Bone marrow (tissue), 2 donors: Measurements from ENCODE around the gene CXorf49B.
"Not testable (repeated sequence)": the region's sequence is repeated elsewhere in the genome, so short reads cannot be mapped to it uniquely, and the experiment has no call there.

Source experiments
- DNase-seq, 2 donors: peaks; one replicate each; lab custom pipeline; 2025; lab: John Stamatoyannopoulos, UW

The CXorf49B gene

DNA sequence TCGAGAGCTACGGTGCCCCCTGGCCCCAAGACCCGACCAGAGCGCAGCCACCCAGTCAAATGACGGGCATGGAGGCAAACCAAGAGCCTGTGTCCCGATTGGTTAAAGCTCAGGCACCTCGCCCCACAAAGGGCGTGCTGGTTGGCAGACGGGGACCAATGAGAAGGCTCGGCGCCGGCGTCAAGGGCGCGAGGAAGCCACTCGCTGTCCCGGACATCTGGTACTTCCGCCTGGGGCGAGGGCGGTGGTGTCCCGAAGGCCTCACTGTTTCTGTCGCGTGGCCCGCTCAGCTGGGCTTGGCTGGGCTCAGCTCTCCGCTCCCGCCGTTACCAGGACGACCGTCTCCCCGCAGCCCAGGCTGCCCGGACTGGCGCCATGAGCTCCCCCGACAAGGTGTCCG, at the start of gene CXorf49B:
Gene CXorf49B, plus strand, starts transcription at position 301 of the 400 bp plus-strand sequence. Its CDS starts 75 bp downstream, at position 376.
- not testable (repeated sequence) for DNase-seq

DNA sequence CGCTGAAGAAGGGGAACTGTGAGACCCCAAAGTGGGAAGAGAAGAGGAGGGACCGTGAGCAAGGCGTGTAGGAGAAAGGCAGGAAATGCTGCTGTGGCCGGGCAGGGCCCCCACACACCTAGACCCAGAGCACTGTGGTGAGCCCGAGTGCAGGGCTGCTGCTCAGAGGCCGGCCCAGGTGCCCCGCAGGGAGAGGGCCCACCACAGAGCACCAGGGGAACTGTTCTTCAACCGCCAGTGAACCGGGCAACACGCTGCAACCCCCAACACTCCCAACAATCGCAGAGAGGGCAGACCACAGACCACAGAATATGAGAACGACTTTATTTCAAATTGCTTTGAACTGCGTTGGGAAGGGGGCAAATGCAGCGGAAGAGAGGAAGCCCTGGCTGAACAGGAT, 49.1 kb upstream of the CXorf49B start:
- not testable (repeated sequence) for DNase-seq

DNA sequence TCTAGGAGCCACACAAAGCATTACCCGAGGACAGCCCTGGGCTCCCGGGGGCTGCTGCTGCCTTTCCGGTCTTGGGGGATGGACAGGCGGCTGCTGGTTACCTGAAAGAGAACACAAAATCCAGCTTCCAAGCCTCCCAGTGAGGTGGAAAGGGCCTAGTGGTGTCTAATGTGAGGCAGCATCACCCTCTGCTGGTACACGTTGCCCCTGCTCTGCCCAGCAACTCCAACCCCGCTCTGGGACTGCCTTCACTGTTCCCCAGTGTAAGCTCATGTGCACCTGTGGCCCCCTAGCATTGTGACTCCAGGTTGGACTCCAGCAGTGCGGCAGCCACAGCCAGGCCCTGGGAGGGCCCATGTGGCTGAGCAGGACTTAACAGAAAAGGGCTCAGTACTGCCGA, 47.6 kb upstream of the CXorf49B start:
- not testable (repeated sequence) for DNase-seq

DNA sequence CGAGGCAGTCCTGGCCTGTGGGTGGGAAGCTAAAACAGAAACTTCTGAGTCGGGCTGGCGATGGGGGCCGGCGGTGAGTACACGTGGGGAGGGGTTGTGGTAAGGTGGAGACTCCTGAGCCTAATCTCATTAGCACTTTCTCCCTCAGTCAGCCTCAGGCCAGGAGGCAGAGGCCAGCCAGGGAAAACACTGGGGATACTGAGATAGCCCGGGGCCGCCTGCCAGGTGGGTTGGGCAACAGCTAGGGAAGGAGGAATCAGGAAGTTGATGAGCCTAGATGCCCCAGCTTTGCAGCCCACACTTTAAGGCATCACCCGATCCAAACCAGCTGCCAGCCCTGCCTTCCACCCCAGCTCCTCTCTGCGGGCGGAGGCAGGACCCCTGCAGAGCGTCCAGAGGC, 46.8 kb upstream of the CXorf49B start:
- DNase-seq = not testable (repeated sequence)

DNA sequence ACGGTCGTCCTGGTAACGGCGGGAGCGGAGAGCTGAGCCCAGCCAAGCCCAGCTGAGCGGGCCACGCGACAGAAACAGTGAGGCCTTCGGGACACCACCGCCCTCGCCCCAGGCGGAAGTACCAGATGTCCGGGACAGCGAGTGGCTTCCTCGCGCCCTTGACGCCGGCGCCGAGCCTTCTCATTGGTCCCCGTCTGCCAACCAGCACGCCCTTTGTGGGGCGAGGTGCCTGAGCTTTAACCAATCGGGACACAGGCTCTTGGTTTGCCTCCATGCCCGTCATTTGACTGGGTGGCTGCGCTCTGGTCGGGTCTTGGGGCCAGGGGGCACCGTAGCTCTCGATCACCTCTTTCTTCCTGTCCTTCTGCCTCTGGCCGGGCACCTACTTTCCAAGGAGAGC, 45.0 kb upstream of the CXorf49B start, which contains the start of gene CXorf49:
Gene CXorf49, minus strand, starts transcription at position 101 of the 400 bp plus-strand sequence. CDS start 134 bp downstream, outside the sequence.
- DNase-seq = not testable (repeated sequence)

DNA sequence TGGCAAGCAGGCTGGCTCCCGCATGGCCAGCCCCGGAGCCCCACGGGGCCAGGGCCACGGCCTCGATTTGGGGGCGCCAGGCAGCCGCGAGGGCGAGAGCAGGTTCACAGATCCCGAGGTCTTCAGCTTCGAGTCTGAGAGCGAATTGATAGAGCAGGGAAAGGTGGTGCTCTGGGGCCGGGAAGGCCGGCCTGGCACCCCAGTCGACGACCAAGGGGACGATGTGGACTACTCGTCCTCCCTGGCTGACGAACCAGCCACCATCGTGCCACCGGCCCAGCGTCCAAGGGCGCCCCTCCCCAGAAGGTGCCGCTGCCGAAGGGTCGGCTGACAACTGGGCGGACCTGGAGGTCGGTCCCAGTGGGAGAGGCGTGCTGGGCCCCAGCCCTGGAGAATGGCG, 44.0 kb upstream of the CXorf49B start:
- not testable (repeated sequence) for DNase-seq

DNA sequence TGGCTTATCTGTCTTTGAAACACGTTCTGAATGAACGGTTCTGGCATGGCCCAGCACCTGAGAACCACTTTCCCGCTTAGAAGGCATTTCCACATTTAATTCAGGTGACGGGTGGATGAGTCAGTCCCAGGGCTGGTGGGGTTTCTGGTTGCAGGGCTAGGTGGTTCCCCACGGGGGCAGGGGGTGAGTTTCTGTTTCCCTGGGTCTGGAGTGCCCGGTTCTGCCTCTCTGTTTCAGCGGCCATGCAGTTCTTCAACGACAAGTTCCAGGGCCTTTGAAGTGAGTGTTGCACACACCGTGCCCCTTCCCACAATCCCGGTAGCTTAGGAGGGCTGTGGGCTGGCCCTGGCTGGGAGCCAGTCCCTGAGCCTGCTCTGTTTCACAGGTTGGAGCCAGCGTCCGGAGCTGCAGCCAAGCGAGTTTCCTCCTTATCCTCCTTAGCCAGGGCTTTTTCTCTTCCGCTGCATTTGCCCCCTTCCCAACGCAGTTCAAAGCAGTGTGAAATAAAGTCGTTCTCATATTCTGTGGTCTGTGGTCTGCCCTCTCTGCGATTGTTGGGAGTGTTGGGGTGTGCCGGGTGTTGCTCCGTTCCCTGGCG, 42.8 kb upstream of the CXorf49B start:
- not testable (repeated sequence) for DNase-seq

DNA sequence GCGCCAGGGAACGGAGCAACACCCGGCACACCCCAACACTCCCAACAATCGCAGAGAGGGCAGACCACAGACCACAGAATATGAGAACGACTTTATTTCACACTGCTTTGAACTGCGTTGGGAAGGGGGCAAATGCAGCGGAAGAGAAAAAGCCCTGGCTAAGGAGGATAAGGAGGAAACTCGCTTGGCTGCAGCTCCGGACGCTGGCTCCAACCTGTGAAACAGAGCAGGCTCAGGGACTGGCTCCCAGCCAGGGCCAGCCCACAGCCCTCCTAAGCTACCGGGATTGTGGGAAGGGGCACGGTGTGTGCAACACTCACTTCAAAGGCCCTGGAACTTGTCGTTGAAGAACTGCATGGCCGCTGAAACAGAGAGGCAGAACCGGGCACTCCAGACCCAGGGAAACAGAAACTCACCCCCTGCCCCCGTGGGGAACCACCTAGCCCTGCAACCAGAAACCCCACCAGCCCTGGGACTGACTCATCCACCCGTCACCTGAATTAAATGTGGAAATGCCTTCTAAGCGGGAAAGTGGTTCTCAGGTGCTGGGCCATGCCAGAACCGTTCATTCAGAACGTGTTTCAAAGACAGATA, 2.4 kb upstream of the CXorf49B start:
- not testable (repeated sequence) for DNase-seq

DNA sequence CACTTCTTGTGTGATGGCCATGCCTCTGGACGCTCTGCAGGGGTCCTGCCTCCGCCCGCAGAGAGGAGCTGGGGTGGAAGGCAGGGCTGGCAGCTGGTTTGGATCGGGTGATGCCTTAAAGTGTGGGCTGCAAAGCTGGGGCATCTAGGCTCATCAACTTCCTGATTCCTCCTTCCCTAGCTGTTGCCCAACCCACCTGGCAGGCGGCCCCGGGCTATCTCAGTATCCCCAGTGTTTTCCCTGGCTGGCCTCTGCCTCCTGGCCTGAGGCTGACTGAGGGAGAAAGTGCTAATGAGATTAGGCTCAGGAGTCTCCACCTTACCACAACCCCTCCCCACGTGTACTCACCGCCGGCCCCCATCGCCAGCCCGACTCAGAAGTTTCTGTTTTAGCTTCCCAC, 1.7 kb downstream of the CXorf49B start:
- DNase-seq = not testable (repeated sequence)

DNA sequence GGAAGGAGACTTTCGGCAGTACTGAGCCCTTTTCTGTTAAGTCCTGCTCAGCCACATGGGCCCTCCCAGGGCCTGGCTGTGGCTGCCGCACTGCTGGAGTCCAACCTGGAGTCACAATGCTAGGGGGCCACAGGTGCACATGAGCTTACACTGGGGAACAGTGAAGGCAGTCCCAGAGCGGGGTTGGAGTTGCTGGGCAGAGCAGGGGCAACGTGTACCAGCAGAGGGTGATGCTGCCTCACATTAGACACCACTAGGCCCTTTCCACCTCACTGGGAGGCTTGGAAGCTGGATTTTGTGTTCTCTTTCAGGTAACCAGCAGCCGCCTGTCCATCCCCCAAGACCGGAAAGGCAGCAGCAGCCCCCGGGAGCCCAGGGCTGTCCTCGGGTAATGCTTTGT, 2.5 kb downstream of the CXorf49B start:
- not testable (repeated sequence) for DNase-seq

DNA sequence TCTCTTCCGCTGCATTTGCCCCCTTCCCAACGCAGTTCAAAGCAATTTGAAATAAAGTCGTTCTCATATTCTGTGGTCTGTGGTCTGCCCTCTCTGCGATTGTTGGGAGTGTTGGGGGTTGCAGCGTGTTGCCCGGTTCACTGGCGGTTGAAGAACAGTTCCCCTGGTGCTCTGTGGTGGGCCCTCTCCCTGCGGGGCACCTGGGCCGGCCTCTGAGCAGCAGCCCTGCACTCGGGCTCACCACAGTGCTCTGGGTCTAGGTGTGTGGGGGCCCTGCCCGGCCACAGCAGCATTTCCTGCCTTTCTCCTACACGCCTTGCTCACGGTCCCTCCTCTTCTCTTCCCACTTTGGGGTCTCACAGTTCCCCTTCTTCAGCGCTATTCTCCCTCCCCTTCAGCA, 4.0 kb downstream of the CXorf49B start:
- not testable (repeated sequence) for DNase-seq

DNA sequence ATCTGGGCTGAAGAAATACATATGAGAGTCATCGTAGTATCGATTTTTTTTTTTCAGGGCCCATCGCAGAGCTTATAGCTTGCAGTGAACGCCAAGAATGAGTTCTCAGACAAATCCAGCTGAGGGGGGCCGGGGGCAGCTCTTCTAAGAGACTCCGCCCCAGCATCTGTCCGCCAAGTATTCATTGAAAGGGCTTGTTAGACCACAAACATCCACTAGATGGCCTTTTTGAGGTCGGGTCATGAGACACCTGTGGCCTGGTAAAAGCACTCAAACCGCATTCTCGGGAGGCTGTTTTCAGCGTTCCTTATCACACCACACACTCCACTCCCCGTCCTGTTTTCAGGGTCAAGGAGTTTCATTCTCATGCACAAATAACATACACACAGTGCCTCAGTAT, 15.2 kb downstream of the CXorf49B start:
- DNase-seq = not testable (repeated sequence)

DNA sequence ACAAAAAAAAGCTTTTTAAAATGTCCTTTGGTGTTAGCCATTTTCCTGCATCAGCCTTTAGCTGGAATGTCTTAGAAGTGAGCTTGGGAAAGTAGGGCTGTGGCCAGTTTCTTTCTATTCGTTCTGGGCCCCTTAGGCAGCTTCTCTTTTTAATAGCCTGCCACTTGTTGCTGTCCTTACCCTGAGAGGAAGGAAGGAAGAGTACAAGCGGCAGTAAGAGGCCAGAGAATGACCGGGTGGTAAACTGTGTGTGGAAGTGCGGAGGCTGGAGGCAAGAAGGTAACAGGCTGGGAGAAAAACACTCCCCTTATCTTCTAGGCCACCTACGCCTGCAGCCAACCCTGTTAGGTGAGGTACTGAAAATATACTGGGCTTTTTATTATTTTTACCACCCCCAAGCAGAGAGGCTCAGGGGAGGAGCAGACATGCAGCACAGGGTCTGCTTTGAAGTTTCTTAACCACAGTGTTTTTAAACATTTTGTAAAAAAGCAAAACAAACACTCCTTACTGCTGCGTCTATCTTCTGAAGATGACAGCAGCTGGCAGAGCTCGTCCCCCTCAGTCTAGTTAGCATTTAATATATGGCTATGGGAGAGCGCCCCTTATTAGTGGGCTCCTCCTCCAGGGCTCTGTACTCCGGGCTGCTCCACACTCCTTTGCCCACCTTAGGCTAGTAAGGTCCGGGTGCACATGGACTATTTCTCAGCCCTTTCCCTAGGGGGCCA, 19.2 kb downstream of the CXorf49B start:
- not testable (repeated sequence) for DNase-seq

DNA sequence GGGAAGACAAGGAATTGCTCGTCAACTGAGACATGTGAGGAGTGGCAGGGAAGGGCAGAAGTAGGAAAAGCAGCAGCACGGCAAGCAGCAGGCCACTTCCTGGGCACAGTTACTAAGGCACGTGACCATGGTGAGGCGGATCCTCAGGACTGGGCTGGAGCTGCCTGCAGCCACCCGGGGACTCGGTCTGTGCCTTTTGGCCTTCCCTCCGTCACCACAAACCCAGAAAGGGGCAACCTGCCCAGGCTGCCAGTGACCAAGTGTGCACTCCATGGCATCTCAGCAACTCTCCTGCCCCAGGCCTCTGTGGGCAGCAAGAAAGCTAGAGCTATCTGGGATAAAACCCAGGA, 19.8 kb downstream of the CXorf49B start:
- DNase-seq = not testable (repeated sequence)

DNA sequence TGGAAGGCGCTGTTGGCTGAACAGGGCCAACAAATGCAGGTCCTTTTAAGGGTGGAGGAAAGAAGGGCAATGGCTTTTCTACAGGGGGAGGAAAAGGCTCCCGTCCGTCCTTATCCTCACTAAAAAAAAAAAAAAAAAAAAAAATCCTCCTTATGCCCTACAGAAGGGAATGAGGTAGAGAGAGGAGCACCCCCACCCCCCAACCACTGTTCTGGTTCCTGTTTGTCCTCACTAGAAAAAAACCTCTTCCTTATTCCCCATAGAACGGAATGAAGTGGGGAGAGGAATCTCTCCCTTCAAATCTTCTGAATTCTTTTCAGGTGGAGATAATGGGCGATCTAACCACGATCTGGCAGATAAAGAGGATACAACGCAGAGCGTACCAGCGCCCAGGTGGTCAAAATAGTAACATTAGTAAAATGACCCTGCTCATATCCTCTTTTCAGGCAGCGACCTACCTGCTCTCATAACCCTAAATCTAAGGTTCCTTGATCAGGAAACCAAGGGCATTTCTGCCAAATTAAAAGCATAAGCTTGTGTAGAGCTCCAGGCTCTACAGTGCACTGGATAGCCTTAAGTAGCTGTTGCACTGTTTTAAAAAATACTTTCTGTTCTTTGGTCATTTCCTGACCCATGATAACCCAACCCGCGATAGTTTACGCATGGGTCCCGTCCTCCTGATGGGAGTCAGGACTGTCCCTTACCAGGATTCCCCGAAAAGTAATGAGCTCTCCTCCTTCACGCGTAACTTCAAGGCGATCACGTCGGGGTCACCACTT, 20.6 kb downstream of the CXorf49B start:
- not testable (repeated sequence) for DNase-seq

DNA sequence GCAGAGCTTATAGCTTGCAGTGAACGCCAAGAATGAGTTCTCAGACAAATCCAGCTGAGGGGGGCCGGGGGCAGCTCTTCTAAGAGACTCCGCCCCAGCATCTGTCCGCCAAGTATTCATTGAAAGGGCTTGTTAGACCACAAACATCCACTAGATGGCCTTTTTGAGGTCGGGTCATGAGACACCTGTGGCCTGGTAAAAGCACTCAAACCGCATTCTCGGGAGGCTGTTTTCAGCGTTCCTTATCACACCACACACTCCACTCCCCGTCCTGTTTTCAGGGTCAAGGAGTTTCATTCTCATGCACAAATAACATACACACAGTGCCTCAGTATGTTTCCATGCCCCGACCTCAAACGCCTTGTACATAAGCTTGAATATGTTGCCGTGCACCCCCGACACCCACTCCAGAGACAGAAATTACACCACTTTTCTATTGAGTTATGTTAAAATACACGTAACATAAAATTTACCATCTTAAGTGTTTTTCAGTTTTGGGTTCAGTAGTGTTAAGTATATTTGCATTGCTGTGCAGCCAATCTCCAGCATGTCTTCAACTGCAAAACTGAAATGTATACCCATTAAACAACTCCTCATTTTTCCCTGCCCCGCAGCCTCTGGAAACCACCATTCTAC, 21.3 kb downstream of the CXorf49B start:
- not testable (repeated sequence) for DNase-seq

DNA sequence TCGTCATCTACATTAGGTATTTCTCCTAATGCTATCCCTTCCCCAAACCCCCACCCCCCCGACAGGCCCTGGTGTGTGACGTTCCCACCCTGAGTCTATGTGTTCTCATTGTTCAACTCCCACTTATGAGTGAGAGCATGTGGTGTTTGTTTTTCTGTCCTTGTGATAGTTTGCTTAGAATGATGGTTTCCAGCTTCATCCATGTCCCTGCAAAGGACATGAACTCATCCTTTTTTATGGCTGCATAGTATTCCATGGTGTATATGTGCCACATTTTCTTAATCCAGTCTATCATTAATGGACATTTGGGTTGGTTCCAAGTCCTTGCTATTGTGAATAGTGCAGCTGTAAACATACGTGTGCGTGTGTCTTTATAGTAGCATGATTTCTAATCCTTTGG, 43.3 kb downstream of the CXorf49B start:
- not testable (repeated sequence) for DNase-seq

DNA sequence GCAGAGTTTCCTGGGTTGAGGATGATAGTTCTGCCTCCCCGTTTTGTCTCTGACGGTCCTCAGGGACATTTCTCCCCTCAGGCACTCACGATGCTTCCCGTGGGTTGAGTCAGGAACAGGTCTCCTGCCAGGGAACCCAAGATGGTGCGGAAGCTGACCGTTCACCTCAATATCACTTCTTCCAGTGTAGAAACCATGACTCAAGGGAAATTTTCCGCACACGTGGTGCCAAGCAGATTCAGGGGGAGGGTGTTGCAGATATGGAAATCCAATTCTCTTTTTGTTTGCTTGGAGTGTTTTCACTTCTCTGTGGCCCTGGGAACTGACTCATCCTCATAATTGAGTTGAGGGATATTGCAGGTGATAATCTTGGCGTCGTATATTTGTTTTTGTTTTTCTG, 46.7 kb downstream of the CXorf49B start:
- no peak for DNase-seq

DNA sequence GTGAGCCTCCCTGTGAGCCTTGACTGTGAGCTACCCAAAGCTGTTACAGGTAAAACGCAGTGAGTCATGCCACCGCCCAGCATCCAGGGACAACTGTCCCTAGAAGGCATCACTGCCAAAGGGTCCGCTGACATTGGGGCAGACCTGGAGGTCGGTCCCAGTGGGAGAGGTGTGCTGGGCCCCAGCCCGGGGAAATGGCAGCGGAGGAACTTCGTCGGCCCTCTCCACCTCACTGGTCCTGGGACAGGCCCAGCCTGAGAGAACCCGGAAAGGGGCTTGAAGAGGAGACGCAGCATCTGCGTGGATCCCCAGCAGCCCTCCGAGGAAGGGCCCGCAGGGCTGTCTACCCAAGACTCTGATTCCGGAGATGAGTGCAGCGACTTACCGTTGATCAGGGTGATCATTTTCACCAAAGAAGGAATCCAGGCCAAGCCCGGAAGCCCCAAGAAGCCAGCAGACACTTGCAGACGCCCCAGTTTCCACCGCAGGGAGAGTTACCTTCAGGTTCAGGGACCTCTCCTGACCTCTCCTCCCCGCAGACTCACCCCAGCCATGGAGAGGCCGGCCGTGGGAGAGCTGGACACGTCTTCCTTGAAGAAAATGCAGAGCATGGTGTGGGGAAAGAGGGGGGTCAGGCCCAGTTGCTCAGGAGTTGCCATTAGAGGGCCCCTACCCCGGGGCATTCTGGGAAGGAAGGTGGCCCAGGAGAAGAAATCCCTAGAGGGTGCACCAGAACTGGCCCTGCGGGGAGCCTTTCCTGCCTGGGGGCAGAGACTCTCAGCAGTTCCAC, 51.2 kb downstream of the CXorf49B start:
- DNase-seq = no peak

DNA sequence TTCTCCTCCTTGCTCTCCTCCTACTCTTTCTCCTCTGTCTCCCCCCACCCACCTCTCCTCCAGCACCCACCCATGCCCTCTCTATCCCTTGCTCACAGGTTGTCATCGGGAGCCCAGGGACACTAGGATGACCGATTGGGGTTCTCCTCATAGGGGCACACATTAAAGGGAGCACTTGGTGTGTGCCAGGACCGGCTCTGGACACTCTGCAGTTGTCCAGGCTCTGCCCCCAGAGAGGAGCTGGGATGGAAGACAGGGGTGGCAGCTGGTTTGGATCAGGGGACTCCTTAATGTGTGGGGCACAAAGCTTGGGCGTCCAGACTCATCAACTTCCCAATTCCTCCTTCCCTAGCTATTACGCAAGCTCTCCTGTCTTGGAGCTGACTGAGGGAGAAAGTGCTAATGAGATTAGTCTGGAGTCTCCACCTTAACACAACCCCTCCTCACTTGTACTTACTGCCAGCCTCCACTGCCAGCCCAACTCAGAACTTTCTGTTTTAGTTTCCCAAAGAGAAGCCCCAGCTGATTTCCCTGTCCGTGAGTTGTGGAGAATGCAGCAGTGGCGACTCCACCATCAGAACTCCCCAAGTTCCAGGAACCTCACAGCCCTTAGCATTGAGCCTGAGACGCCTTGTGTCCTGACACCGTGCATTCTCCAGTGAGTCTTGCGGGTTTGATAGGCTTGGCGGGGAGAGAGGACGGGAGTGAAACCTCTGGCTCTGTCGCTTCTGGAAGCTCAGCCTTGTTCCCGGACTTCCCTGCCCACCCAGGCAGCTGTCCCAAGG, 52.2 kb downstream of the CXorf49B start:
- no peak for DNase-seq

DNA sequence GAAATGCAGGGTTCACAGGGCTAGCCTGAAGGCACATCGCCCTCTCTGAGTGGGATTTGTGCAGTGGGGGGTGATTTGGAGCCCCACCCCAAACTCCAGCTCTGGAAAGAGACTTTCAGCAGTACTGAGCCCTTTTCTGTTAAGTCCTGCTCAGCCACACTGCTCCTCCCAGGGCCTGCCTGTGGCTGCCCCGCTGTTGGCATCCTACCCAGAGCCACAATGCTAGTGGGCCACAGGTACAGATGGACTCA, 52.7 kb downstream of the CXorf49B start:
- DNase-seq = no peak
